Neural cell (in vitro differentiated cells): ENCODE data around the gene EI24. TPM values are rescaled to one million over a fixed set of nuclear protein-coding genes. Genes with fewer than 3 reads are reported as not detected.

Source experiments
- H2AFZ ChIP-seq: fragments of 200-600, 300-800 bp; sonication (generic), shearing (Covaris generic); 2 replicates; pipeline ENCODE4 v1.6.0; 2014; ENCODE audit warnings: low read depth, mild to moderate bottlenecking, antibody characterized with exemption, low read length, moderate library complexity
- H3F3A ChIP-seq: fragments of 200-600 bp; shearing (Covaris generic); 2 replicates; pipeline ENCODE4 v1.6.1; 2016; ENCODE audit warnings: mild to moderate bottlenecking, moderate library complexity, mixed read lengths, antibody characterized with exemption, low read length; ENCODE audit not compliant: insufficient read depth, poor library complexity, severe bottlenecking
- H3K27ac ChIP-seq: fragments of 200-600, 300-800 bp; sonication (generic), shearing (Covaris generic); 2 replicates; pipeline ENCODE4 v1.5.1; 2014; ENCODE audit warnings: mild to moderate bottlenecking, low read length, moderate library complexity
- H3K27me3 ChIP-seq: fragments of 300-800, 200-600 bp; sonication (generic), shearing (Covaris generic); 2 replicates; pipeline ENCODE4 v1.6.0; 2014; ENCODE audit warnings: mild to moderate bottlenecking, low read depth, low read length, moderate library complexity; ENCODE audit not compliant: insufficient read depth
- H3K36me3 ChIP-seq: fragments of 300-800, 200-600 bp; sonication (generic), shearing (Covaris generic); 2 replicates; pipeline ENCODE4 v1.5.1; 2014; ENCODE audit warnings: mild to moderate bottlenecking, antibody characterized with exemption, low read length, moderate library complexity; ENCODE audit not compliant: insufficient read depth
- H3K4me2 ChIP-seq: fragments of 300-800, 200-600 bp; sonication (generic), shearing (Covaris generic); 2 replicates; pipeline ENCODE4 v1.6.0; 2014; ENCODE audit warnings: mild to moderate bottlenecking, low read length
- H3K4me3 ChIP-seq: fragments of 300-800, 200-600 bp; sonication (generic), shearing (Covaris generic); 2 replicates; pipeline ENCODE4 v1.5.1; 2014; ENCODE audit warnings: mild to moderate bottlenecking, low read length, moderate library complexity
- H3K79me2 ChIP-seq: fragments of 200-600 bp; shearing (Covaris generic); replicated peaks from 2 replicates; pipeline ENCODE4 v1.6.0; 2014; ENCODE audit warnings: mild to moderate bottlenecking, low read length, moderate library complexity; ENCODE audit not compliant: insufficient read depth
- H3K9ac ChIP-seq: fragments of 300-800, 200-600 bp; sonication (generic), shearing (Covaris generic); 2 replicates; pipeline ENCODE4 v1.6.1; 2016; ENCODE audit warnings: mild to moderate bottlenecking, low read length, mixed read lengths
- H3K9me2 ChIP-seq: fragments of 200-600 bp; shearing (Covaris generic); 2 replicates; pipeline ENCODE4 v1.6.1; 2016; ENCODE audit warnings: mild to moderate bottlenecking, low read length, mixed read lengths; ENCODE audit not compliant: insufficient read depth
- H3K9me3 ChIP-seq: fragments of 200-600, 300-800 bp; sonication (generic), shearing (Covaris generic); 2 replicates; pipeline ENCODE4 v1.6.1; 2016; ENCODE audit warnings: mild to moderate bottlenecking, mixed run types, low read length, moderate library complexity, mixed read lengths
- H4K20me1 ChIP-seq: fragments of 200-600 bp; shearing (Covaris generic); 2 replicates; pipeline ENCODE4 v1.6.1; 2016; ENCODE audit warnings: mild to moderate bottlenecking, mixed run types; ENCODE audit not compliant: insufficient read depth
- EP300 ChIP-seq: fragments of 450-650 bp; conservative IDR thresholded peaks from 2 replicates; pipeline ENCODE4 v1.6.1; 2014; ENCODE audit warnings: antibody characterized with exemption, mild to moderate bottlenecking, moderate library complexity; ENCODE audit not compliant: poor library complexity, severe bottlenecking
- EZH2 ChIP-seq: fragments of 200-600, 300-800 bp; shearing (Covaris generic), sonication (generic); IDR thresholded peaks from 2 replicates; pipeline ENCODE4 v1.6.1; 2014; ENCODE audit warnings: antibody characterized with exemption, low read length, borderline replicate concordance, mild to moderate bottlenecking; ENCODE audit not compliant: insufficient read depth, poor library complexity, severe bottlenecking
- MXI1 ChIP-seq: fragments of 450-650 bp; conservative IDR thresholded peaks from 2 replicates; pipeline ENCODE4 v1.6.1; 2014; ENCODE audit warnings: antibody characterized with exemption, mild to moderate bottlenecking; ENCODE audit not compliant: poor library complexity, severe bottlenecking
- POLR2AphosphoS5 ChIP-seq: IDR thresholded peaks from 2 replicates; pipeline ENCODE4 v1.6.1; 2012
- RAD21 ChIP-seq: fragments of 450-650 bp; conservative IDR thresholded peaks from 2 replicates; pipeline ENCODE4 v1.6.1; 2014; ENCODE audit warnings: antibody characterized with exemption, mild to moderate bottlenecking, moderate library complexity
- REST ChIP-seq: IDR thresholded peaks from 2 replicates; pipeline ENCODE4 v1.6.1; 2012; ENCODE audit warnings: borderline replicate concordance
- SMC3 ChIP-seq: fragments of 450-650 bp; conservative IDR thresholded peaks from 2 replicates; pipeline ENCODE4 v1.6.1; 2014; ENCODE audit warnings: antibody characterized with exemption, mild to moderate bottlenecking, moderate library complexity; ENCODE audit not compliant: poor library complexity
- TAF1 ChIP-seq: IDR thresholded peaks from 2 replicates; pipeline ENCODE4 v1.6.1; 2012; ENCODE audit warnings: low read depth
- polyA plus RNA-seq: library from polyadenylated mRNA; depleted of rRNA; stranded (reverse); fragments of >200 nt; gene quantifications from 2 replicates; pipeline ENCODE4 v1.2.3, GENCODE V29; 2014
- TF ChIP-seq, protein P1 (sequence below): fragments of 450-650 bp; IDR thresholded peaks from 2 replicates; pipeline ENCODE4 v1.5.1; 2014; ENCODE audit warnings: antibody characterized with exemption, mild to moderate bottlenecking, moderate library complexity; ENCODE audit not compliant: poor library complexity, severe bottlenecking

The EI24 gene
- polyA plus RNA-seq, 1 donor from 2014 or later = 92.5 TPM

GRCh38 chr11:125621995-125622394 is 52.7 kb downstream of the EI24 start:
- Histone ChIP-seq H3K4me3 (no peak overlapping the region), H2AFZ (no peak overlapping the region), H3K27me3 (no peaks in the 10 kb centered on the region), H3K9ac (no peak overlapping the region), H3K79me2 (peaks cover 3% of the 10 kb centered on the region), H3K4me2 (no peak overlapping the region), H3K9me2 (no peaks in the 10 kb centered on the region), H3F3A (peaks cover 10% of the 10 kb centered on the region), H3K9me3 (no peaks in the 10 kb centered on the region), H3K27ac (no peak overlapping the region), H4K20me1 (no peaks in the 10 kb centered on the region), H3K36me3 (peaks cover 8% of the 10 kb centered on the region)
- TF ChIP-seq TAF1 (no peak), REST (no peak), EP300 (no peak), MXI1 (no peak), EZH2 (no peak), POLR2AphosphoS5 (no peak), RAD21 (no peak), SMC3 (no peak)
- TF ChIP-seq, protein P1, sequence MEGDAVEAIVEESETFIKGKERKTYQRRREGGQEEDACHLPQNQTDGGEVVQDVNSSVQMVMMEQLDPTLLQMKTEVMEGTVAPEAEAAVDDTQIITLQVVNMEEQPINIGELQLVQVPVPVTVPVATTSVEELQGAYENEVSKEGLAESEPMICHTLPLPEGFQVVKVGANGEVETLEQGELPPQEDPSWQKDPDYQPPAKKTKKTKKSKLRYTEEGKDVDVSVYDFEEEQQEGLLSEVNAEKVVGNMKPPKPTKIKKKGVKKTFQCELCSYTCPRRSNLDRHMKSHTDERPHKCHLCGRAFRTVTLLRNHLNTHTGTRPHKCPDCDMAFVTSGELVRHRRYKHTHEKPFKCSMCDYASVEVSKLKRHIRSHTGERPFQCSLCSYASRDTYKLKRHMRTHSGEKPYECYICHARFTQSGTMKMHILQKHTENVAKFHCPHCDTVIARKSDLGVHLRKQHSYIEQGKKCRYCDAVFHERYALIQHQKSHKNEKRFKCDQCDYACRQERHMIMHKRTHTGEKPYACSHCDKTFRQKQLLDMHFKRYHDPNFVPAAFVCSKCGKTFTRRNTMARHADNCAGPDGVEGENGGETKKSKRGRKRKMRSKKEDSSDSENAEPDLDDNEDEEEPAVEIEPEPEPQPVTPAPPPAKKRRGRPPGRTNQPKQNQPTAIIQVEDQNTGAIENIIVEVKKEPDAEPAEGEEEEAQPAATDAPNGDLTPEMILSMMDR = no peak

- Histone ChIP-seq H3K4me3 (no peak overlapping the region), H3K27ac (no peak overlapping the region), H3K4me2 (no peak overlapping the region), H3K27me3 (no peaks in the 10 kb centered on the region), H2AFZ (no peak overlapping the region), H3F3A (peaks cover 10% of the 10 kb centered on the region), H3K9me3 (no peaks in the 10 kb centered on the region), H3K36me3 (peaks cover 5% of the 10 kb centered on the region), H3K9ac (no peak overlapping the region), H3K9me2 (no peaks in the 10 kb centered on the region), H3K79me2 (peaks cover 14% of the 10 kb centered on the region), H4K20me1 (no peaks in the 10 kb centered on the region)
- TF ChIP-seq, protein P1 = no peak
- no peak for TF ChIP-seq SMC3
- no peak for TF ChIP-seq REST
- TF ChIP-seq RAD21 = no peak
- no peak for TF ChIP-seq TAF1
- no peak for TF ChIP-seq EP300
- TF ChIP-seq POLR2AphosphoS5 = no peak
- TF ChIP-seq MXI1 = no peak
- no peak for TF ChIP-seq EZH2
These were observed 53.8 kb downstream of the EI24 start for GRCh38 chr11:125623064-125623463.
